Measurements from ENCODE around the gene CHTF18.

CHTF18 gene

GRCh38 chr16:743794-744500 lies 44.5 kb upstream of the CHTF18 start:
- no peak overlapping the region for H3K4me3 ChIP-seq (ENCODE audit: low read length)
- no peak overlapping the region for H3K27ac ChIP-seq (ENCODE audit: low read depth, low read length)
- no peaks in the 10 kb centered on the region for H3K27me3 ChIP-seq (ENCODE audit: control insufficient read depth, low read length)
- peaks cover 20% of the 10 kb centered on the region for H3K4me1 ChIP-seq (ENCODE audit: control insufficient read depth, low read length)
- H3K4me2 ChIP-seq (ENCODE audit: low read length): no peak overlapping the region
- H3F3A ChIP-seq (ENCODE audit: control insufficient read depth, insufficient read depth): peaks cover 6% of the 10 kb centered on the region; the same call in 1 of the 2 replicates
- H3K9me3 ChIP-seq (ENCODE audit: control insufficient read depth, insufficient read depth, low read length): no peaks in the 10 kb centered on the region
- TF ChIP-seq EZH2phosphoT487 (IDR thresholded peaks at IDR 0.05; ENCODE audit: borderline replicate concordance, low read length): no peak
- peak; percentile 52 for TF ChIP-seq CTCF (IDR thresholded peaks at IDR 0.05; ENCODE audit: low read depth, low read length, poor library complexity, severe bottlenecking)
- peaks cover 15% of the 10 kb centered on the region for H3K36me3 ChIP-seq (ENCODE audit: control insufficient read depth, low read length)
- H3K79me2 ChIP-seq (ENCODE audit: control insufficient read depth, low read length): peaks cover 17% of the 10 kb centered on the region
- H3K9me2 ChIP-seq (replicated peaks; ENCODE audit: control insufficient read depth, low read length): no peaks in the 10 kb centered on the region
- H4K20me1 ChIP-seq (ENCODE audit: control insufficient read depth, insufficient read depth, low read depth, low read length): no peaks in the 10 kb centered on the region

- no peaks in the 10 kb centered on the region for H3K9me3 ChIP-seq (ENCODE audit: control insufficient read depth, insufficient read depth, low read length)
- TF ChIP-seq EZH2phosphoT487 (IDR thresholded peaks at IDR 0.05; ENCODE audit: borderline replicate concordance, low read length) (no peak), CTCF (IDR thresholded peaks at IDR 0.05; ENCODE audit: low read depth, low read length, poor library complexity, severe bottlenecking) (peak; percentile 41)
- no peak overlapping the region for H3K27ac ChIP-seq (ENCODE audit: low read depth, low read length)
- H3F3A ChIP-seq (ENCODE audit: control insufficient read depth, insufficient read depth): no peaks in the 10 kb centered on the region
- no peaks in the 10 kb centered on the region for H3K9me2 ChIP-seq (replicated peaks; ENCODE audit: control insufficient read depth, low read length)
- H3K79me2 ChIP-seq (ENCODE audit: control insufficient read depth, low read length): no peaks in the 10 kb centered on the region
- peaks cover 9% of the 10 kb centered on the region; the same call in 1 of the 2 replicates for H3K4me1 ChIP-seq (ENCODE audit: control insufficient read depth, low read length)
- no peaks in the 10 kb centered on the region for H3K27me3 ChIP-seq (ENCODE audit: control insufficient read depth, low read length)
- H3K4me3 ChIP-seq (ENCODE audit: low read length): no peak overlapping the region
- no peaks in the 10 kb centered on the region for H3K36me3 ChIP-seq (ENCODE audit: control insufficient read depth, low read length)
- no peak overlapping the region for H3K4me2 ChIP-seq (ENCODE audit: low read length)
- H4K20me1 ChIP-seq (ENCODE audit: control insufficient read depth, insufficient read depth, low read depth, low read length): no peaks in the 10 kb centered on the region
Measured at GRCh38 chr16:745739-746138, 42.7 kb upstream of the CHTF18 start.

- Histone ChIP-seq H3F3A (ENCODE audit: control insufficient read depth, insufficient read depth) (no peaks in the 10 kb centered on the region), H3K27ac (ENCODE audit: low read depth, low read length) (no peak overlapping the region), H3K79me2 (ENCODE audit: control insufficient read depth, low read length) (no peaks in the 10 kb centered on the region)
Measured at GRCh38 chr16:746637-747036, 41.8 kb upstream of the CHTF18 start.

More at GRCh38 chr16:746637-747036, 41.8 kb upstream of the CHTF18 start:
- Histone ChIP-seq H3K4me1 (ENCODE audit: control insufficient read depth, low read length) (peaks cover 4% of the 10 kb centered on the region; the same call in 1 of the 2 replicates), H4K20me1 (ENCODE audit: control insufficient read depth, insufficient read depth, low read depth, low read length) (no peaks in the 10 kb centered on the region), H3K4me2 (ENCODE audit: low read length) (no peak overlapping the region), H3K9me3 (ENCODE audit: control insufficient read depth, insufficient read depth, low read length) (no peaks in the 10 kb centered on the region), H3K9me2 (replicated peaks; ENCODE audit: control insufficient read depth, low read length) (no peaks in the 10 kb centered on the region), H3K27me3 (ENCODE audit: control insufficient read depth, low read length) (no peaks in the 10 kb centered on the region), H3K4me3 (ENCODE audit: low read length) (no peak overlapping the region), H3K36me3 (ENCODE audit: control insufficient read depth, low read length) (no peaks in the 10 kb centered on the region)
- TF ChIP-seq CTCF (IDR thresholded peaks at IDR 0.05; ENCODE audit: low read depth, low read length, poor library complexity, severe bottlenecking) (no peak), EZH2phosphoT487 (IDR thresholded peaks at IDR 0.05; ENCODE audit: borderline replicate concordance, low read length) (no peak)
